ENCODE results near the gene RIT2. TPM values are rescaled to one million over a fixed set of nuclear protein-coding genes. Genes with fewer than 3 reads are reported as not detected.

RIT2 gene
- total and polyA plus RNA-seq, 2 of the 4 experiments (the other 2 are of a cell fraction) = not detected

DNA sequence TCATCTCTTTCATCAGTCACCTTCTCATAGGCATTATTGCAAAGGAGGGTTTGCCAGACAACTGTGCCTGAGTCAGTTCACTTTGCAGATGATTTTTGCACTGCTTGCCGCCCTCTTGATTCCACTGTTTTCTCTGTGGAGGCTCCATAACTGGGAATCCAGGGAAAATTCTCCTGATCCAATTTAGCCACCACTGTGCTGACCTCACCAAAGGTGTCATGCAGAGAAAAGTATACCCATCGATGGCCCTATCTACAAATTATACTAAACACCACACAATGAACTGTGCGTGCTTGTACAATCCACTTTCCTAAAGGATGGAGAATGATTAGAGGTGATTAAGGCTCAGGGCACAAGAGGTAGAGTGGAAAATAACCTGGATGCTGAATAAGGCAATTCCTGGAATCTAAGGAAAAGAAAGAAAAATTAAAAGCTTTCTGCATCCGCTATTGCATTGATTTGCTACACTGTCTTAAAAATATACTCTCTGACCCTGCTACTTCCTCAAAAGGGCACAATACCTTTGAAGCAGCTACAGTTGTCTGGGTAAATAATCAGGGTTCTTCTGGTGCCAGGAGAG, 409.4 kb downstream of the RIT2 start:
- dilution Hi-C loops (cut with HindIII; ENCODE audit: low sequenced_read_pairs, unreplicated experiment) = no loop called here
- H3K4me3 ChIP-seq (ENCODE audit: insufficient read depth, low read depth, low read length) = no peak overlapping the region
- H3K4me1 ChIP-seq (ENCODE audit: control insufficient read depth, insufficient read depth, low read length) = no peaks in the 10 kb centered on the region
- no peak overlapping the region for H2AFZ ChIP-seq (replicated peaks; ENCODE audit: low read length, poor library complexity)
- no peak overlapping the region for H2AK5ac ChIP-seq (ENCODE audit: low read depth, low read length)
- no peak overlapping the region for H3K4me2 ChIP-seq (ENCODE audit: low read depth, low read length)
- in situ Hi-C loops (cut with MboI; ENCODE audit: low sequenced_read_pairs) = no loop called here
- no peaks in the 10 kb centered on the region for H3K36me3 ChIP-seq (ENCODE audit: control insufficient read depth, insufficient read depth, low read length)
- H4K8ac ChIP-seq (ENCODE audit: low read depth in 2 of 2, low read length in 2 of 2) = no peak overlapping the region
- no peak overlapping the region for H2BK5ac ChIP-seq (ENCODE audit: low read depth, low read length, poor library complexity, severe bottlenecking)
- H3K9ac ChIP-seq (ENCODE audit: low read depth, low read length) = no peak overlapping the region
- no peak overlapping the region for H3K23ac ChIP-seq (ENCODE audit: low read depth, low read length)
- no peaks in the 10 kb centered on the region for H3K27me3 ChIP-seq (ENCODE audit: control insufficient read depth, insufficient read depth, low read length)
- DNase-seq (no peak), ATAC-seq (ENCODE audit: low read depth) (no peak)
- H4K5ac ChIP-seq (ENCODE audit: low read depth, low read length) = no peak overlapping the region
- intact Hi-C loops (cut with micrococcal nuclease) = no loop called here
- no peak overlapping the region for H3K18ac ChIP-seq (ENCODE audit: low read depth, low read length)
- ChIA-PET POLR2A (ENCODE audit: unreplicated experiment) (no interaction called here), CTCF (no interaction called here)
- H3K9me1 ChIP-seq (ENCODE audit: insufficient read depth, low read length) = no peaks in the 10 kb centered on the region
- H4K91ac ChIP-seq (ENCODE audit: insufficient read depth, low read depth, low read length) = no peak overlapping the region
- peaks cover 4% of the 10 kb centered on the region; the same call in 1 of the 2 replicates for H3K9me3 ChIP-seq (ENCODE audit: control insufficient read depth, insufficient read depth, low read length)
- no peak overlapping the region for H3K56ac ChIP-seq (ENCODE audit: extremely low read depth, insufficient read depth, low read length)
- TF ChIP-seq FOS (IDR thresholded peaks at IDR 0.05; ENCODE audit: low read depth, low read length) = no peak
- no peak for TF ChIP-seq NFE2L2 (IDR thresholded peaks at IDR 0.05; ENCODE audit: low read depth, low read length)
- TF ChIP-seq BHLHE40 (IDR thresholded peaks at IDR 0.05; ENCODE audit: low read depth, low read length) = no peak
- no peak for TF ChIP-seq MXI1 (IDR thresholded peaks at IDR 0.05; ENCODE audit: borderline replicate concordance, low read depth, low read length)
- TF ChIP-seq, protein P1, sequence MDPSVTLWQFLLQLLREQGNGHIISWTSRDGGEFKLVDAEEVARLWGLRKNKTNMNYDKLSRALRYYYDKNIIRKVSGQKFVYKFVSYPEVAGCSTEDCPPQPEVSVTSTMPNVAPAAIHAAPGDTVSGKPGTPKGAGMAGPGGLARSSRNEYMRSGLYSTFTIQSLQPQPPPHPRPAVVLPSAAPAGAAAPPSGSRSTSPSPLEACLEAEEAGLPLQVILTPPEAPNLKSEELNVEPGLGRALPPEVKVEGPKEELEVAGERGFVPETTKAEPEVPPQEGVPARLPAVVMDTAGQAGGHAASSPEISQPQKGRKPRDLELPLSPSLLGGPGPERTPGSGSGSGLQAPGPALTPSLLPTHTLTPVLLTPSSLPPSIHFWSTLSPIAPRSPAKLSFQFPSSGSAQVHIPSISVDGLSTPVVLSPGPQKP (IDR thresholded peaks at IDR 0.05; ENCODE audit: borderline replicate concordance, low read depth, low read length) = no peak
- TF ChIP-seq USF2 (IDR thresholded peaks at IDR 0.05; ENCODE audit: low read depth, low read length) = no peak
- no peak for TF ChIP-seq MAFK (IDR thresholded peaks at IDR 0.05; ENCODE audit: low read depth, low read length)
- TF ChIP-seq SMC3 (IDR thresholded peaks at IDR 0.05; ENCODE audit: low read depth, low read length) = no peak
- no peak for TF ChIP-seq RCOR1 (IDR thresholded peaks at IDR 0.05; ENCODE audit: insufficient replicate concordance, low read length)
- TF ChIP-seq POLR2A (IDR thresholded peaks at IDR 0.05; ENCODE audit: low read depth, low read length) = no peak
- TF ChIP-seq CEBPB (IDR thresholded peaks at IDR 0.05; ENCODE audit: low read depth, low read length) = no peak
- TF ChIP-seq RFX5 (IDR thresholded peaks at IDR 0.05; ENCODE audit: low read depth, low read length) = no peak
- TF ChIP-seq, protein P2, sequence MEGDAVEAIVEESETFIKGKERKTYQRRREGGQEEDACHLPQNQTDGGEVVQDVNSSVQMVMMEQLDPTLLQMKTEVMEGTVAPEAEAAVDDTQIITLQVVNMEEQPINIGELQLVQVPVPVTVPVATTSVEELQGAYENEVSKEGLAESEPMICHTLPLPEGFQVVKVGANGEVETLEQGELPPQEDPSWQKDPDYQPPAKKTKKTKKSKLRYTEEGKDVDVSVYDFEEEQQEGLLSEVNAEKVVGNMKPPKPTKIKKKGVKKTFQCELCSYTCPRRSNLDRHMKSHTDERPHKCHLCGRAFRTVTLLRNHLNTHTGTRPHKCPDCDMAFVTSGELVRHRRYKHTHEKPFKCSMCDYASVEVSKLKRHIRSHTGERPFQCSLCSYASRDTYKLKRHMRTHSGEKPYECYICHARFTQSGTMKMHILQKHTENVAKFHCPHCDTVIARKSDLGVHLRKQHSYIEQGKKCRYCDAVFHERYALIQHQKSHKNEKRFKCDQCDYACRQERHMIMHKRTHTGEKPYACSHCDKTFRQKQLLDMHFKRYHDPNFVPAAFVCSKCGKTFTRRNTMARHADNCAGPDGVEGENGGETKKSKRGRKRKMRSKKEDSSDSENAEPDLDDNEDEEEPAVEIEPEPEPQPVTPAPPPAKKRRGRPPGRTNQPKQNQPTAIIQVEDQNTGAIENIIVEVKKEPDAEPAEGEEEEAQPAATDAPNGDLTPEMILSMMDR (conservative IDR thresholded peaks at IDR 0.05; ENCODE audit: low read depth, low read length) = no peak
- TF ChIP-seq CHD1 (IDR thresholded peaks at IDR 0.05; ENCODE audit: low read depth, low read length) = no peak
- TF ChIP-seq RAD21 (IDR thresholded peaks at IDR 0.05; ENCODE audit: low read length) = no peak
- TF ChIP-seq MAZ (IDR thresholded peaks at IDR 0.05; ENCODE audit: borderline replicate concordance, low read depth, low read length) = no peak
- no TSS peak for BruUV-seq (replicated peaks)
- H2BK20ac ChIP-seq (ENCODE audit: low read depth, low read length) = no peak overlapping the region
- H2BK120ac ChIP-seq (ENCODE audit: low read depth, low read length) = no peak overlapping the region
- no peaks in the 10 kb centered on the region for H3K79me1 ChIP-seq (ENCODE audit: low read depth in 1 of 2, low read length in 2 of 2)
- 25% methylated on average over 1 of the region's 4 CpGs; no CpG with 5 or more reads in 1 of the 2 experiments for WGBS, 2 experiments (ENCODE audit: extremely low coverage in 2 of 2, insufficient read length in 1 of 2)
- H3K27ac ChIP-seq (ENCODE audit: insufficient read depth, low read length) = no peak overlapping the region
- no peak overlapping the region for H3K14ac ChIP-seq (replicated peaks; ENCODE audit: low read depth, low read length)
- no peaks in the 10 kb centered on the region for H4K20me1 ChIP-seq (ENCODE audit: insufficient read depth, low read length)
- H3K4ac ChIP-seq (ENCODE audit: low read depth, low read length) = no peak overlapping the region
- H2BK15ac ChIP-seq (ENCODE audit: low read depth, low read length) = no peak overlapping the region
- H2AK9ac ChIP-seq (replicated peaks; ENCODE audit: low read depth, low read length, poor library complexity) = no peak overlapping the region
